Activated CD8-positive, alpha-beta memory T cell treated with anti-CD3 and anti-CD28 coated beads for 36 hours (primary cell): ENCODE measurements around the gene FAU. TPM values are rescaled to one million over a fixed set of nuclear protein-coding genes. Genes with fewer than 3 reads are reported as not detected.

Experiments
- CTCF ChIA-PET: fragments of 350-600 bp; sonication (Branson Sonifier 250); formaldehyde crosslinking; loops from one replicate; lab custom pipeline; 2021; ENCODE audit warnings: antibody characterized with exemption; lab: Charles Lee
- POLR2A ChIA-PET: fragments of 350-600 bp; sonication (Branson Sonifier 250); formaldehyde crosslinking; loops from one replicate; lab custom pipeline; 2021; ENCODE audit warnings: antibody characterized with exemption; lab: Charles Lee
- total RNA-seq, 2 experiments: library from RNA; stranded (reverse); gene quantifications; one replicate each; pipeline ENCODE4 v1.2.3, GENCODE V29; 2021

The FAU gene
- total RNA-seq, 2 experiments from 2014 or later: 1,009 to 1,011 TPM

- ChIA-PET POLR2A (no interaction called here), CTCF (interaction anchor here (0.6 kb wide), 1 partner anchor 380 kb away, joined by 5 read pairs; no protein-coding TSS in a partner anchor)
Observed at GRCh38 chr11:65147352-65148075, 25.6 kb upstream of the FAU start.

- POLR2A ChIA-PET: no interaction called here
- CTCF ChIA-PET: no interaction called here
Observed at GRCh38 chr11:65141896-65142494, 20.1 kb upstream of the FAU start.

- ChIA-PET POLR2A (interaction anchor here (3.7 kb wide), 1 partner anchor 14 kb away, joined by 47 read pairs; the partner anchor contains the start of genes FAU and MRPL49), CTCF (interaction anchor here (1.0 to 2.3 kb wide), 2 partner anchors 19 to 45 kb away, joined by 3 to 7 read pairs; partner anchors contain the start of genes CAPN1 and ZNHIT2)
Observed at GRCh38 chr11:65136515-65137096, 14.7 kb upstream of the FAU start.

- CTCF ChIA-PET: interaction anchor here (1.0 to 2.3 kb wide), 6 partner anchors 8 to 179 kb away, joined by 3 to 7 read pairs (median 4); partner anchors contain the start of genes CAPN1, FAU, MRPL49 and ZNHIT2
- POLR2A ChIA-PET: interaction anchor here (0.7 to 3.7 kb wide), 9 partner anchors 13 to 286 kb away, joined by 3 to 47 read pairs (median 4); partner anchors contain the start of genes CAPN1, FAU, MRPL49 and POLA2
Observed at GRCh38 chr11:65135633-65136145, 13.8 kb upstream of the FAU start.

- ChIA-PET POLR2A (interaction anchor here (0.7 to 3.7 kb wide), 9 partner anchors 12 to 287 kb away, joined by 3 to 47 read pairs (median 4); partner anchors contain the start of genes CAPN1, FAU, MRPL49 and POLA2), CTCF (interaction anchor here (1.0 to 2.3 kb wide), 5 partner anchors 8 to 180 kb away, joined by 3 to 7 read pairs (median 4); partner anchors contain the start of genes CAPN1, FAU and MRPL49)
Observed at GRCh38 chr11:65134952-65135632, 13.2 kb upstream of the FAU start.

GRCh38 chr11:65134240-65134951, 12.5 kb upstream of the FAU start, which contains the start of gene SYVN1:
Gene SYVN1 (minus strand): TSS chr11:65134519. CDS start chr11:65133601, 918 bp downstream.
- ChIA-PET CTCF (interaction anchor here (0.6 to 1.5 kb wide), 7 partner anchors 9 to 181 kb away, joined by 3 to 4 read pairs (median 3); partner anchors contain the start of genes FAU, MRPL49 and ZNHIT2), POLR2A (interaction anchor here (0.9 to 3.7 kb wide), 6 partner anchors 12 to 197 kb away, joined by 3 to 47 read pairs (median 10); partner anchors contain the start of genes CAPN1, FAU, MRPL49 and POLA2)

- ChIA-PET POLR2A (interaction anchor here (2.8 to 3.7 kb wide), 2 partner anchors 11 to 16 kb away, joined by 15 to 47 read pairs; partner anchors contain the start of genes FAU, MRPL49 and ZNHIT2), CTCF (interaction anchor here (0.6 to 1.0 kb wide), 3 partner anchors 16 to 46 kb away, joined by 3 to 4 read pairs (median 3); partner anchors contain the start of gene ZNHIT2)
Observed at GRCh38 chr11:65133724-65134123, 11.8 kb upstream of the FAU start.

GRCh38 chr11:65132988-65133700, 11.2 kb upstream of the FAU start:
- ChIA-PET CTCF (interaction anchor here (1.0 kb wide), 2 partner anchors 15 to 19 kb away, joined by 3 to 4 read pairs; partner anchors contain the start of gene ZNHIT2), POLR2A (interaction anchor here (2.8 to 3.7 kb wide), 2 partner anchors 10 to 16 kb away, joined by 15 to 47 read pairs; partner anchors contain the start of genes FAU, MRPL49 and ZNHIT2)

GRCh38 chr11:65132238-65132987, 10.5 kb upstream of the FAU start:
- POLR2A ChIA-PET: interaction anchor here (3.7 kb wide), 1 partner anchor 10 kb away, joined by 47 read pairs; the partner anchor contains the start of genes FAU and MRPL49
- CTCF ChIA-PET: interaction anchor here (0.8 kb wide), 1 partner anchor 11 kb away, joined by 3 read pairs; the partner anchor contains the start of gene FAU

GRCh38 chr11:65131895-65132237, 9.9 kb upstream of the FAU start:
- CTCF ChIA-PET: interaction anchor here (0.8 to 1.5 kb wide), 2 partner anchors 10 to 49 kb away, joined by 3 read pairs; partner anchors contain the start of gene FAU
- POLR2A ChIA-PET: no interaction called here

GRCh38 chr11:65131417-65131776, 9.5 kb upstream of the FAU start:
- ChIA-PET POLR2A (no interaction called here), CTCF (interaction anchor here (0.8 to 1.5 kb wide), 3 partner anchors 10 to 50 kb away, joined by 3 to 4 read pairs (median 3); partner anchors contain the start of gene FAU)

- POLR2A ChIA-PET: interaction anchor here (0.6 kb wide), 1 partner anchor 49 kb away, joined by 3 read pairs; no protein-coding TSS in a partner anchor
- CTCF ChIA-PET: interaction anchor here (0.9 to 1.5 kb wide), 4 partner anchors 13 to 50 kb away, joined by 3 to 4 read pairs (median 4); partner anchors contain the start of gene ZNHIT2
Observed at GRCh38 chr11:65130631-65131416, 8.9 kb upstream of the FAU start.

- POLR2A ChIA-PET: interaction anchor here (0.6 to 1.8 kb wide), 2 partner anchors 10 to 13 kb away, joined by 3 to 6 read pairs; no protein-coding TSS in a partner anchor
Observed at GRCh38 chr11:65129649-65130441, 7.9 kb upstream of the FAU start.

More at GRCh38 chr11:65129649-65130441, 7.9 kb upstream of the FAU start:
- CTCF ChIA-PET: interaction anchor here (1.3 to 1.4 kb wide), 2 partner anchors 12 to 19 kb away, joined by 3 to 4 read pairs; partner anchors contain the start of gene ZNHIT2
